ENCODE measurements around the gene ARHGEF38. TPM values are rescaled to one million over a fixed set of nuclear protein-coding genes. Genes with fewer than 3 reads are reported as not detected.

The ARHGEF38 gene
- total and polyA plus RNA-seq, 4 donors, result 0.03 to 0.92 (median 0.37) TPM

GRCh38 chr4:105594099-105595010 lies 41.9 kb downstream of the ARHGEF38 start:
- no peak for DNase-seq (ENCODE audit: low spot score)
- peak overlapping the region; percentile 3 to 57 for H3K27ac ChIP-seq (ENCODE audit: low read depth in 1 of 2, low read length in 2 of 2)
- WGBS, result 25% methylated on average over 7 of the region's 7 CpGs
- H3K27me3 ChIP-seq (ENCODE audit: control insufficient read depth in 4 of 4, insufficient read depth in 4 of 4, low read length in 3 of 4), result no peaks in the 10 kb centered on the region
- H3K9ac ChIP-seq (ENCODE audit: low read depth in 1 of 2, low read length in 2 of 2), result peak overlapping the region in 1 of 2 donors; percentile 23
- TF ChIP-seq, protein P1, sequence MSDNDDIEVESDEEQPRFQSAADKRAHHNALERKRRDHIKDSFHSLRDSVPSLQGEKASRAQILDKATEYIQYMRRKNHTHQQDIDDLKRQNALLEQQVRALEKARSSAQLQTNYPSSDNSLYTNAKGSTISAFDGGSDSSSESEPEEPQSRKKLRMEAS (IDR thresholded peaks at IDR 0.05), result peak; percentile 56
- TF ChIP-seq RXRA (IDR thresholded peaks at IDR 0.05) (peak; percentile 53 to 81), ZBTB33 (IDR thresholded peaks at IDR 0.05) (peak; percentile 47), HNF4G (IDR thresholded peaks at IDR 0.05) (no peak), HNF4A (conservative IDR thresholded peaks at IDR 0.05) (peak; percentile 55 to 72), SP1 (IDR thresholded peaks at IDR 0.05) (peak; percentile 90), RAD21 (IDR thresholded peaks at IDR 0.05) (peak; percentile 50 to 57), NR2F2 (IDR thresholded peaks at IDR 0.05) (no peak), FOXA2 (IDR thresholded peaks at IDR 0.05) (peak; percentile 75), GABPA (IDR thresholded peaks at IDR 0.05 in 1 of 2, conservative IDR thresholded peaks at IDR 0.05 in 1 of 2) (no peak), CTCF (IDR thresholded peaks at IDR 0.05; ENCODE audit: low read depth, low read length, missing input control) (no peak), EGR1 (IDR thresholded peaks at IDR 0.05; ENCODE audit: low read depth in 2 of 2) (peak in 1 of 2 donors; percentile 11), FOXA1 (IDR thresholded peaks at IDR 0.05) (peak; percentile 48), YY1 (IDR thresholded peaks at IDR 0.05) (peak; percentile 59), REST (IDR thresholded peaks at IDR 0.05) (peak; percentile 56), JUND (IDR thresholded peaks at IDR 0.05) (peak in 1 of 2 donors; percentile 80), TAF1 (conservative IDR thresholded peaks at IDR 0.05) (peak; percentile 17)
- TF ChIP-seq, protein P2, sequence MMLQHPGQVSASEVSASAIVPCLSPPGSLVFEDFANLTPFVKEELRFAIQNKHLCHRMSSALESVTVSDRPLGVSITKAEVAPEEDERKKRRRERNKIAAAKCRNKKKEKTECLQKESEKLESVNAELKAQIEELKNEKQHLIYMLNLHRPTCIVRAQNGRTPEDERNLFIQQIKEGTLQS (IDR thresholded peaks at IDR 0.05), result peak; percentile 47
- H3K4me3 ChIP-seq (ENCODE audit: low read depth in 1 of 3, low read length in 3 of 3), result no peak overlapping the region
- peaks cover 2 to 10% (median 7%) of the 10 kb centered on the region in 4 donors for H3K4me1 ChIP-seq (ENCODE audit: control insufficient read depth in 4 of 4, insufficient read depth in 4 of 4, low read length in 3 of 4)
- no peaks in the 10 kb centered on the region for H3K36me3 ChIP-seq (ENCODE audit: control insufficient read depth in 4 of 4, insufficient read depth in 3 of 4, low read depth in 1 of 4, low read length in 3 of 4)
- H3K9me3 ChIP-seq (ENCODE audit: control insufficient read depth in 4 of 4, low read length in 3 of 4), result no peaks in the 10 kb centered on the region

Measured in liver (tissue), 9 donors.